Measurements from ENCODE around the gene SEPTIN6. TPM values are rescaled to one million over a fixed set of nuclear protein-coding genes. Genes with fewer than 3 reads are reported as not detected.

SEPTIN6 gene
- total and polyA plus RNA-seq, 12 donors: 42.4 to 332 (median 128) TPM

- intact Hi-C loops (cut with DNase I): no loop called here
- 68 to 78% (median 72%) methylated on average over 13 to 15 of the region's 15 CpGs for WGBS, 4 donors
- Histone ChIP-seq H3K27ac (peak overlapping the region in 2 of 5 donors; percentile 12 to 92), H3K4me1 (replicated peaks in 1 of 2) (peaks cover 13 to 24% of the 10 kb centered on the region in 2 donors), H3K4me3 (no peak overlapping the region), H3K9me3 (replicated peaks in 1 of 3) (no peaks in the 10 kb centered on the region), H3K27me3 (no peaks in the 10 kb centered on the region), H3K36me3 (replicated peaks in 1 of 2) (no peaks in the 10 kb centered on the region)
- no peak for DNase-seq
- TF ChIP-seq, protein P1, sequence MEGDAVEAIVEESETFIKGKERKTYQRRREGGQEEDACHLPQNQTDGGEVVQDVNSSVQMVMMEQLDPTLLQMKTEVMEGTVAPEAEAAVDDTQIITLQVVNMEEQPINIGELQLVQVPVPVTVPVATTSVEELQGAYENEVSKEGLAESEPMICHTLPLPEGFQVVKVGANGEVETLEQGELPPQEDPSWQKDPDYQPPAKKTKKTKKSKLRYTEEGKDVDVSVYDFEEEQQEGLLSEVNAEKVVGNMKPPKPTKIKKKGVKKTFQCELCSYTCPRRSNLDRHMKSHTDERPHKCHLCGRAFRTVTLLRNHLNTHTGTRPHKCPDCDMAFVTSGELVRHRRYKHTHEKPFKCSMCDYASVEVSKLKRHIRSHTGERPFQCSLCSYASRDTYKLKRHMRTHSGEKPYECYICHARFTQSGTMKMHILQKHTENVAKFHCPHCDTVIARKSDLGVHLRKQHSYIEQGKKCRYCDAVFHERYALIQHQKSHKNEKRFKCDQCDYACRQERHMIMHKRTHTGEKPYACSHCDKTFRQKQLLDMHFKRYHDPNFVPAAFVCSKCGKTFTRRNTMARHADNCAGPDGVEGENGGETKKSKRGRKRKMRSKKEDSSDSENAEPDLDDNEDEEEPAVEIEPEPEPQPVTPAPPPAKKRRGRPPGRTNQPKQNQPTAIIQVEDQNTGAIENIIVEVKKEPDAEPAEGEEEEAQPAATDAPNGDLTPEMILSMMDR (IDR thresholded peaks at IDR 0.05): no peak
- no peak for TF ChIP-seq POLR2A (IDR thresholded peaks at IDR 0.05)
These were observed 10.7 kb downstream of the SEPTIN6 start for GRCh38 chrX:119682019-119682989.

GRCh38 chrX:119677654-119677981 is 15.3 kb downstream of the SEPTIN6 start:
- Histone ChIP-seq H3K9me3 (replicated peaks in 1 of 3) (no peaks in the 10 kb centered on the region), H3K27ac (peak overlapping the region in 2 of 5 donors; percentile 19 to 54), H3K4me3 (no peak overlapping the region), H3K36me3 (replicated peaks in 1 of 2) (peaks cover 0 to 5% of the 10 kb centered on the region in 2 donors), H3K27me3 (no peaks in the 10 kb centered on the region), H3K4me1 (replicated peaks in 1 of 2) (peaks cover 4 to 6% of the 10 kb centered on the region in 2 donors)
- DNase-seq: no peak
- intact Hi-C loops (cut with DNase I): no loop called here
- 86 to 92% (median 88%) methylated on average over 6 of the region's 6 CpGs for WGBS, 4 donors
- no peak for TF ChIP-seq POLR2A (IDR thresholded peaks at IDR 0.05)
- TF ChIP-seq, protein P1 (IDR thresholded peaks at IDR 0.05): no peak

GRCh38 chrX:119676949-119677653 is 15.9 kb downstream of the SEPTIN6 start:
- H3K27ac ChIP-seq: peak overlapping the region in 2 of 5 donors; percentile 19 to 54
- peaks cover 0 to 5% of the 10 kb centered on the region in 2 donors for H3K36me3 ChIP-seq (replicated peaks in 1 of 2)
- H3K27me3 ChIP-seq: no peaks in the 10 kb centered on the region
- peak in 1 of 7 donors; percentile 5 for DNase-seq
- intact Hi-C loops (cut with DNase I): no loop called here
- TF ChIP-seq POLR2A (IDR thresholded peaks at IDR 0.05): no peak
- TF ChIP-seq, protein P1 (IDR thresholded peaks at IDR 0.05): no peak
- peaks cover 4 to 11% of the 10 kb centered on the region in 2 donors for H3K4me1 ChIP-seq (replicated peaks in 1 of 2)
- no peak overlapping the region for H3K4me3 ChIP-seq
- H3K9me3 ChIP-seq (replicated peaks in 1 of 3): no peaks in the 10 kb centered on the region
- 60 to 65% (median 62%) methylated on average over 4 to 8 of the region's 8 CpGs for WGBS, 4 donors

GRCh38 chrX:119673336-119673735 is 19.6 kb downstream of the SEPTIN6 start:
- intact Hi-C loops (cut with DNase I): no loop called here
- peaks cover 4 to 31% of the 10 kb centered on the region in 2 donors for H3K4me1 ChIP-seq (replicated peaks in 1 of 2)
- peak in 5 of 7 donors; percentile 20 to 65 (median 50) for DNase-seq
- H3K4me3 ChIP-seq: no peak overlapping the region
- peak overlapping the region in 3 of 5 donors; percentile 45 to 74 (median 72) for H3K27ac ChIP-seq
- H3K27me3 ChIP-seq: no peaks in the 10 kb centered on the region
- H3K36me3 ChIP-seq (replicated peaks in 1 of 2): peaks cover 0 to 5% of the 10 kb centered on the region in 2 donors
- no peaks in the 10 kb centered on the region for H3K9me3 ChIP-seq (replicated peaks in 1 of 3)
- 49 to 63% (median 54%) methylated on average over 8 of the region's 8 CpGs for WGBS, 4 donors
- peak in 1 of 2 donors; percentile 34 for TF ChIP-seq POLR2A (IDR thresholded peaks at IDR 0.05)
- TF ChIP-seq, protein P1 (IDR thresholded peaks at IDR 0.05): no peak

All from adrenal gland (tissue), 12 donors.